Measurements from ENCODE around the gene WDR38. TPM values are rescaled to one million over a fixed set of nuclear protein-coding genes. Genes with fewer than 3 reads are reported as not detected.

WDR38 gene
- total and polyA plus RNA-seq, 2 of the 13 experiments (the other 11 are each of a cell fraction or from before 2014, with no cell fraction given): not detected

- TF ChIP-seq USF2 (IDR thresholded peaks at IDR 0.05; ENCODE audit: low read depth, low read length): no peak
- TF ChIP-seq USF2 (CRISPR knock-in tag; IDR thresholded peaks at IDR 0.05; ENCODE audit: borderline replicate concordance): no peak; the same call in 1 of the 2 replicates
- no peak for TF ChIP-seq NR3C1 (CRISPR knock-in tag; IDR thresholded peaks at IDR 0.05)
- TF ChIP-seq ZNF451 (CRISPR knock-in tag; IDR thresholded peaks at IDR 0.05): 0 out of 2 replicates have a peak, but pooled peaks have one; percentile 19
- TF ChIP-seq UBTF (CRISPR knock-in tag; IDR thresholded peaks at IDR 0.05): peak; percentile 30; the same call in 1 of the 2 replicates
- no peak for TF ChIP-seq MAFG (CRISPR knock-in tag; IDR thresholded peaks at IDR 0.05)
- no peak for TF ChIP-seq CREB3 (CRISPR knock-in tag; IDR thresholded peaks at IDR 0.05)
- peak; percentile 58 for TF ChIP-seq ZNF816 (CRISPR knock-in tag; IDR thresholded peaks at IDR 0.05; ENCODE audit: borderline replicate concordance)
- no peak for TF ChIP-seq DDIT3 (CRISPR knock-in tag; IDR thresholded peaks at IDR 0.05)
- peak; percentile 79 for TF ChIP-seq NFYB (CRISPR knock-in tag; IDR thresholded peaks at IDR 0.05)
- TF ChIP-seq ZBTB3 (CRISPR knock-in tag; IDR thresholded peaks at IDR 0.05; ENCODE audit: borderline replicate concordance, low read depth): no peak
- no peak for TF ChIP-seq SIX1 (CRISPR knock-in tag; IDR thresholded peaks at IDR 0.05; ENCODE audit: borderline replicate concordance)
- TF ChIP-seq FOXO1 (CRISPR knock-in tag; IDR thresholded peaks at IDR 0.05): peak; percentile 7
- TF ChIP-seq KAT7 (CRISPR knock-in tag; IDR thresholded peaks at IDR 0.05; ENCODE audit: borderline replicate concordance): peak; percentile 91
- no peak for TF ChIP-seq ZBTB43 (CRISPR knock-in tag; conservative IDR thresholded peaks at IDR 0.05)
- TF ChIP-seq ZUFSP (CRISPR knock-in tag; IDR thresholded peaks at IDR 0.05; ENCODE audit: borderline replicate concordance): no peak
- peak; percentile 90; the same call in 1 of the 2 replicates for TF ChIP-seq ZNF430 (CRISPR knock-in tag; IDR thresholded peaks at IDR 0.05)
- TF ChIP-seq ZNF558 (CRISPR knock-in tag; IDR thresholded peaks at IDR 0.05; ENCODE audit: borderline replicate concordance): peak; percentile 98; the same call in 1 of the 2 replicates
- TF ChIP-seq ZNF724P (CRISPR knock-in tag; IDR thresholded peaks at IDR 0.05; ENCODE audit: borderline replicate concordance): peak; percentile 91; the same call in 1 of the 2 replicates
Observed at GRCh38 chr9:124861342-124862229, 8.3 kb downstream of the WDR38 start, which contains the start of the genes ARPC5L and RPL35 (continued).
